K562 (cell line): Measurements from ENCODE around the gene MT1M. TPM values are rescaled to one million over a fixed set of nuclear protein-coding genes. Genes with fewer than 3 reads are reported as not detected.

Experiments used
- AFF4 ChIP-seq: sonication (generic); formaldehyde crosslinking; IDR thresholded peaks from 2 replicates; pipeline ENCODE4 v1.8.0; 2023; ENCODE audit warnings: mild to moderate bottlenecking, missing genetic modification reagents
- EP300 ChIP-seq: IDR thresholded peaks from 2 replicates; pipeline ENCODE4 v1.6.1; 2012; ENCODE audit warnings: low read length, improper control_type of control experiment
- HMGXB4 ChIP-seq: sonication (generic); formaldehyde crosslinking; IDR thresholded peaks from 2 replicates; pipeline ENCODE4 v1.8.1; 2023; ENCODE audit warnings: mild to moderate bottlenecking, missing genetic modification reagents
- JUN ChIP-seq, 2 experiments: sonication (generic) in 1 of 2; formaldehyde crosslinking in 1 of 2; IDR thresholded peaks; 2 replicates each; pipeline versions ENCODE4 v1.6.1 to v1.8.0; 2012 to 2022; ENCODE audit warnings: borderline replicate concordance in 2 of 2, mild to moderate bottlenecking in 2 of 2, improper control_type of control experiment in 1 of 2, low read depth in 1 of 2, low read length in 1 of 2, missing genetic modification reagents in 1 of 2
- MAX ChIP-seq: sonication (generic); formaldehyde crosslinking; IDR thresholded peaks from 2 replicates; pipeline ENCODE4 v1.9.0; 2022; ENCODE audit warnings: mild to moderate bottlenecking, missing genetic modification reagents
- PHF8 ChIP-seq: fragments of 200-600 bp; sonication (generic); IDR thresholded peaks from 2 replicates; pipeline ENCODE4 v1.6.1; 2012; ENCODE audit warnings: mixed run types, mild to moderate bottlenecking, inconsistent platforms, low read length, moderate library complexity, borderline replicate concordance
- POLR2B ChIP-seq: fragments of 450-650 bp; IDR thresholded peaks from 2 replicates; pipeline ENCODE4 v1.6.1; 2018; ENCODE audit warnings: low read depth; ENCODE audit not compliant: partially characterized antibody
- SAFB ChIP-seq: fragments of 200-400 bp; formaldehyde crosslinking; IDR thresholded peaks from 2 replicates; pipeline ENCODE4 v1.6.1; 2017; ENCODE audit warnings: low read depth, low read length, borderline replicate concordance
- SIRT6 ChIP-seq: IDR thresholded peaks from one replicate; pipeline ENCODE4 v1.6.1; 2012; ENCODE audit warnings: low read depth, mild to moderate bottlenecking, control low read depth, inconsistent platforms, low read length, moderate library complexity
- SUPT5H ChIP-seq: fragments of 450-650 bp; IDR thresholded peaks from 2 replicates; pipeline ENCODE4 v1.6.1; 2016
- TAF1 ChIP-seq: IDR thresholded peaks from 2 replicates; pipeline ENCODE4 v1.6.1; 2011; ENCODE audit warnings: mild to moderate bottlenecking, low read length, moderate library complexity; ENCODE audit not compliant: insufficient read depth, control insufficient read depth, severe bottlenecking; ENCODE audit errors: extremely low read depth
- THAP12 ChIP-seq: fragments of 250-450 bp; sonication (Bioruptor Pico); IDR thresholded peaks from 2 replicates; pipeline ENCODE4 v1.9.0; 2021; ENCODE audit warnings: mild to moderate bottlenecking, inconsistent platforms
- ZBTB26 ChIP-seq: fragments of 450-650 bp; formaldehyde crosslinking; IDR thresholded peaks from 2 replicates; pipeline ENCODE4 v1.4.0; 2022; ENCODE audit warnings: missing genetic modification characterization
- ZNF232 ChIP-seq: sonication (generic); formaldehyde crosslinking; IDR thresholded peaks from 2 replicates; pipeline ENCODE4 v1.8.0; 2022; ENCODE audit warnings: mild to moderate bottlenecking, missing genetic modification reagents
- polyA plus RNA-seq, 8 experiments: library from polyadenylated mRNA; depleted of rRNA in 4 of 8; stranded (reverse) in 5 of 8; unstranded in 3 of 8; fragments of >200 nt; fragmentation: Nextera tagmentation in 2 of 8; fragmentation: Illumina TruSeq in 1 of 8; extraction: Ambion mirVana in 2 of 8; extraction: Trizol in 1 of 8; gene quantifications; 2 replicates each; pipeline versions ENCODE4 v1.2.1 to v1.2.3, GENCODE V29; 2011 to 2014; ENCODE audit warnings: inconsistent platforms in 1 of 8, missing spikeins in 1 of 8
- total RNA-seq, 7 experiments: library from RNA; depleted of rRNA in 6 of 7; stranded (reverse); fragments of >200 nt in 6 of 7; fragmentation: Illumina TruSeq in 2 of 7; extraction: Trizol in 2 of 7; gene quantifications; 2 replicates each; pipeline versions ENCODE4 v1.2.1 to v1.2.3, GENCODE V29; 2011 to 2021; ENCODE audit warnings: low replicate concordance in 1 of 7

The MT1M gene
- total and polyA plus RNA-seq, 9 of the 15 experiments (the other 6 are each of a cell fraction or from before 2014, with no cell fraction given), result not detected

GRCh38 chr16:56608043-56608875, 24.2 kb upstream of the MT1M start, which contains the start of gene MT2A (continued):
- TF ChIP-seq AFF4 (CRISPR knock-in tag) (peak; percentile 51; the same call in 1 of the 2 replicates), JUN (IDR thresholded peaks at IDR 0.05; ENCODE audit: borderline replicate concordance, low read depth, low read length) (peak; percentile 85), JUN (CRISPR knock-in tag; IDR thresholded peaks at IDR 0.05; ENCODE audit: borderline replicate concordance) (no peak), SIRT6 (no peak), POLR2B (peak; percentile 65), MAX (peak; percentile 62), SUPT5H (peak; percentile 76), EP300 (0 out of 2 replicates have a peak, but pooled peaks have one; percentile 24), ZNF232 (CRISPR knock-in tag) (no peak), HMGXB4 (CRISPR knock-in tag) (no peak), THAP12 (peak; percentile 55; the same call in 1 of the 2 replicates), TAF1 (peak; percentile 67), ZBTB26 (no peak), PHF8 (peak; percentile 83; the same call in 1 of the 2 replicates), SAFB (0 out of 2 replicates have a peak, but pooled peaks have one; percentile 52)
